HG03175 (cell line): ENCODE measurements around the gene CDH22.

Source experiments
- ATAC-seq: cut with Tn5 transposase; IDR thresholded peaks from one replicate; pipeline ENCODE4 v1.9.1; 2021; ENCODE audit warnings: mild to moderate bottlenecking, moderate library complexity; ENCODE audit not compliant: unreplicated experiment

CDH22 gene

GRCh38 chr20:46249671-46250070 lies 58.6 kb downstream of the CDH22 start:
- no peak for ATAC-seq

GRCh38 chr20:46246559-46246958 lies 61.7 kb downstream of the CDH22 start:
- no peak for ATAC-seq

- ATAC-seq, result no peak
Measured at GRCh38 chr20:46243707-46244628, 64.3 kb downstream of the CDH22 start.

GRCh38 chr20:46242390-46242789 lies 65.9 kb downstream of the CDH22 start:
- ATAC-seq, result no peak

GRCh38 chr20:46240881-46241280 lies 67.4 kb downstream of the CDH22 start:
- no peak for ATAC-seq

GRCh38 chr20:46240065-46240464 lies 68.2 kb downstream of the CDH22 start:
- ATAC-seq, result no peak

- no peak for ATAC-seq
Measured at GRCh38 chr20:46237736-46238135, 70.6 kb downstream of the CDH22 start.

- no peak for ATAC-seq
Measured at GRCh38 chr20:46237227-46237626, 71.1 kb downstream of the CDH22 start.

GRCh38 chr20:46235077-46235476 lies 73.2 kb downstream of the CDH22 start:
- no peak for ATAC-seq

GRCh38 chr20:46233701-46234100 lies 74.6 kb downstream of the CDH22 start:
- ATAC-seq, result no peak

GRCh38 chr20:46232539-46232938 lies 75.8 kb downstream of the CDH22 start:
- no peak for ATAC-seq

GRCh38 chr20:46230801-46231282 lies 77.5 kb downstream of the CDH22 start:
- ATAC-seq, result no peak

- ATAC-seq, result no peak
Measured at GRCh38 chr20:46230106-46230491, 78.2 kb downstream of the CDH22 start.

- no peak for ATAC-seq
Measured at GRCh38 chr20:46229478-46230105, 78.7 kb downstream of the CDH22 start.

- no peak for ATAC-seq
Measured at GRCh38 chr20:46228670-46229069, 79.6 kb downstream of the CDH22 start.

- no peak for ATAC-seq
Measured at GRCh38 chr20:46227272-46227767, 81.0 kb downstream of the CDH22 start.

- no peak for ATAC-seq
Measured at GRCh38 chr20:46226602-46227001, 81.7 kb downstream of the CDH22 start.

GRCh38 chr20:46222521-46223007 lies 85.7 kb downstream of the CDH22 start:
- no peak for ATAC-seq

- no peak for ATAC-seq
Measured at GRCh38 chr20:46221256-46221833, 87.0 kb downstream of the CDH22 start.

- no peak for ATAC-seq
Measured at GRCh38 chr20:46220455-46221207, 87.7 kb downstream of the CDH22 start.

- ATAC-seq, result no peak
Measured at GRCh38 chr20:46219920-46220319, 88.4 kb downstream of the CDH22 start.
